ENCODE data around the gene PTGFRN.

The PTGFRN gene

DNA sequence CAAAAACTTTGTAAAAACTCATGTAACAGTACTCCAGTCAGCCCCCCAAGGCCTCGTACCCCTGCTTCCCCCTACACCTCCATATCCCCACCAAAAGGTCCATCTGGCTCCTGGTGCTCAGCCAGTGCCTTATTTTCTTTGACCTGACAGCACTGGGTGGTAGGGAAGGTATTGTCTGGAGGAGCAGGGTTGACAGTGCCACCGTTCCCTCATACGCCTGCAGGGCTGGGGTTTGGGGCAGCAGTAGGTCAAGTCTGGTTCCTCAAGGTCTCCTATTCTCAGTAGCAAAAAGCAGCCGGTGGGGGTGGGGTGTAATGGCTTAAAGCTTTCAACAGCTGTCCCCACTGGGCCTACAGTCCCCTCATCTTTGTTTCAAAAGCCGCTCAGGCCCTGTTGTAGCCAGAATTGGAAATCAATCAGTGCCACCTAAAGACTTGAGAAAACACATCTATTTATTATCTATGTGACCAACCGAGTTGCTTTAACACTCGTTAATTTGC is 125.1 kb downstream of the PTGFRN start:
- DNase-seq (ENCODE audit: low read depth) = no peak

DNA sequence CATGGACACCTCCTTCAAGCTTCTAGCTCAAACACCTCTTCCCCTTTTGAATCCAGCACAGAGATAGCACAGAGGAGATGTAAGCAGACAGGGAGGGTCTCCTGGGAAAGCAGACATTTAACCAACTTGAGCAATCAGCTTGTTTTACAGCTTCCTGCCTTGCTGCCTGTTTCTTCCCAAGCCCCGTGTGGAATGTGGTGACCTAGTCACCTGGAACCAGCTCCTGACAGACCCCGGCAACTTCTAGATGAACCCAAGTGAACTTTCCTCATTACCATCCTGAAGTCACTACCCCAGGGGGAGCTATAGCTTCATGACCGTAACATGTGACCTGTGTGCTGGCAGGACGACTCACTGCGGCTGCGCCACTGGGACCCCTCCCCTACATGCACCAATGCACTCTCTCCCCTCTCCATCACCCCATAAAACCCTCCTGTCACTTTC is 126.3 kb downstream of the PTGFRN start:
- DNase-seq (ENCODE audit: low read depth) = no peak

DNA sequence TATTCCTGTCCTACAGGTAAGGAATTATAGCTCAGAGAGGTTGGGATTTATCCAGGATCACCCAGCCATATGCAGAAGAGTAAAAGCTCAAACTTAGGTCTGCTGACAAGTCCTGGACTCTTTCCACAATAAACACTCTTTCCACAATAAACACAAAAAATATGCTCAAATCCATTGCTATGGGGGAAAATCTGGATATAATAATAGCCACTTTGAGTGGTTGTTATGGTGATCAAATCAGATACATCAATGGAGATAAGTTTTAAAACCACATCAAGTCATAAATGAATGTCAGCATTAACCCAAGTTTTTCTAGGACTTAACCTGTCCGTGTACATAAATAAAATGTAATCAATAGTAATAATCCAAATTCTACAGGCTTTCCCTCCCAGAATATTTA is 128.1 kb downstream of the PTGFRN start:
- DNase-seq (ENCODE audit: low read depth) = no peak

DNA sequence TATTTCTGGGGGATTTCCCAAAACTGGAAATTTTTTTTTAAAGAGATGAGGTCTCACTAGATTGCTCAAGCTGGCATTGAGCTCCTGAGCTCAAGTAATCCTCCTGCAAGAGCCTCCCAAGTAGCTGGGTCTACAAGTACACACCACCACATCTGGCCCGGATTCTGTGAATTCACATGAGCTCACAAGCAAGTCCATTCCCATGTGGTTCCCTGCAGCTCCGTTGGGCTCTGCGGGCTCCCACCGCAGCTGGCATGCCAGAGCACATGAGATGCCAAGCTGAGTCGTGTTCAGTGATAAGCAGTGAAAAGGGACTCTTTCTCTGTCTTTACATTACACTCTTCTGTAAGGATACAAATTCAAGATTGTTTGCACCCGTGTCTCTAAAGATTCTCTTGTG is 128.5 kb downstream of the PTGFRN start:
- DNase-seq (ENCODE audit: low read depth) = no peak

Measured in stimulated activated CD8-positive, alpha-beta memory T cell treated with anti-CD3 and anti-CD28 coated beads, Interleukin-15, amount 100 ng/mL, for 1 hour (primary cell).